GM18907 (cell line): ENCODE results near the gene CCDC68.

Experiments used
- ATAC-seq: cut with Tn5 transposase; IDR thresholded peaks from one replicate; pipeline ENCODE4 v1.9.1; 2021; ENCODE audit warnings: mild to moderate bottlenecking, moderate library complexity; ENCODE audit not compliant: unreplicated experiment

CCDC68 gene

DNA sequence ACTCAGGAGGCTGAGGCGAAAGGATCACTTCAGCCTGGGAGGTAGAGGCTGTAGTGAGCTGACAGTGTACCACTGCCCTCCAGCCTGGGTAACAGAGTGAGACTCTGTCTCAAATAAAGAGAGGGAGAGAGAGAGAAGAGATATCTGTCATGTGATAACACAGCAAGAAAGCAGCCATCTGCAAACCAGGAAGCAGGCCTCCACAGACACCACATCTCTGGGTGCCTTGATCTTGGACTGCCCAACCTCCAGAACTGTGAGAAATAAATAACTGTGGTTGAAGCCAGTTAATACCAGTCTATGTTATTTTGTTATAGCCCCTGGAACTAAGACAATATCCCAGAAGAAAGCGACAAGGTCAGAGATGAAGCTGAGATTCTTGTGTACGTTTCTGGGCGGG is 2.6 kb upstream of the CCDC68 start:
- ATAC-seq: no peak

- ATAC-seq: no peak
Measured at GRCh38 chr18:54961016-54961423, 1.8 kb upstream of the CCDC68 start.

DNA sequence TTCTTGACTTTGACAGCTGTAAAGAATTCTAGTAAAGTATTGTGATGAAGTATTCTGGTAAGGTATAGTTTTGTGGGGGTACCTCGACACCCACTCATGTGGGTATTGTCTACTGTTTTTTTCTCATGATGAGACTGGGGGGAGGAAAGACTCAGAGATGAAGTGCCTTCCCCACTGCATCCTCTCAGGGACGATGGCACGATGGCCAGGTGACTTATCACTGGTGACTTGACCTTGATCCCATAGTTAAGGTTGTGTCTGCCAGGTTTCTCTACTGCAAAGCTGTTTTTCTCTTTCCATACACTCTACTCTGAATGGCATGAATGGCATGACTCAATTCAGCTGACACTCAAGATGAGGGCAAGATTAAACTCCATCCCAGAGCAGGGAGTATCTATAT is 936 bp upstream of the CCDC68 start:
- no peak for ATAC-seq

- ATAC-seq: no peak
Measured at GRCh38 chr18:54957996-54958395, 1.3 kb downstream of the CCDC68 start.

GRCh38 chr18:54957296-54957832 is 1.9 kb downstream of the CCDC68 start:
- no peak for ATAC-seq

DNA sequence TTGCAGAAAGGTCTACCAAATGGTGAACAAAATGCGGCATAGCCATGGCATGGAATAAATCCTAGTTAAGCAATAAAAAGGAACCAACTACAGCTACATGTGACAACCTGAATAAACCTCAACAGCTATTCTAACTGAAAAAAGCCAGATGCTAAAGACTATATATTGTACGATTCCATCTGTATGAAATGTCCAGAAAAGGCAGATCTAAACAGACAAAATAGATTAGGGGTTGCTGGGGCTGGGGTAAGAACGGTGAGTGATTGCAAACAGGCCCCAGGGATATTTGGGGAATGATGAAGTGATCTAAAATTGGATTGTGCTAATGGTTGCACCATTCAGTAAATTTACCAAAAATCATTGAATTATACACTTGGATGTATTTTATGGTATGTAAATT is 2.8 kb downstream of the CCDC68 start:
- ATAC-seq: no peak

- ATAC-seq: no peak
Measured at GRCh38 chr18:54952026-54952425, 7.2 kb downstream of the CCDC68 start.

- ATAC-seq: no peak
Measured at GRCh38 chr18:54950221-54950620, 9.0 kb downstream of the CCDC68 start.

DNA sequence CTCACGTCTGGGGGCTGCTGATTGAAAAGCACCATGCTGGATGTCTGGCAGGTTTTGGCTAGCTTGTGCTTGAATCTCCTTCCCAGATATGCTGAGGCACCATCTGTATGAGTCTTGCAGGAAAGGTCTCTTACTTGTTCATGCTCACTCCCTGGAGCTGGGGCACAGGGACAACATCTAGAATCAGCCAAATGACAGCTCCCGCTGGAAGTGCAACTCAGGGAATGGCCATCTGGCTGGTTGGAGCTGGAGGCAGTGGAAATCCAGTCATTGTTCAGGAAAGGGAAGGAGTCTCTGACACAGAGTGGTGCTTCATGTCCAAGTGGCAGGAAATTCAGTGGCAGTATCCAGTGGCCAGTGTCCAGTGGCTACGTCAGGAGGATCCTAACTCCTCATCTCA is 9.7 kb downstream of the CCDC68 start:
- ATAC-seq: no peak

GRCh38 chr18:54948350-54948837 is 10.9 kb downstream of the CCDC68 start:
- no peak for ATAC-seq

DNA sequence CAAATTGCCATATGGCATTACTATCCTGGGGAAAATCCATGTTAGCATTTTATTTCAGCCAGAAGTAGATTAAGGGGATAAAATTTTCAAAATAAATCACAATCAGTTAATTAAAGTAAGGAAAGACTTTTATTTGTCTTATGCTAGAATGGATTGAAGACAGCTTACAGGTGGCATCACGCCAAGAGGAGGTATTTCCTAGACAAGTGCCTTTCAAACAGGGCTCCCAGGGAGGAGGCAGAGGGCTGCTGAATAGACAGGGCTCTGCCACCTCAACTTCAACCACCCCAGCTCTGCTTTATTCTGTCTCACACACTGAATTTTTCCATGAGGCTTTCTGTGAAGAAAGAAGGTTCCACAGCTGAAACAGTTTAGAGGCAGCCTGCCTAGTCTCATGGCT is 12.2 kb downstream of the CCDC68 start:
- no peak for ATAC-seq

DNA sequence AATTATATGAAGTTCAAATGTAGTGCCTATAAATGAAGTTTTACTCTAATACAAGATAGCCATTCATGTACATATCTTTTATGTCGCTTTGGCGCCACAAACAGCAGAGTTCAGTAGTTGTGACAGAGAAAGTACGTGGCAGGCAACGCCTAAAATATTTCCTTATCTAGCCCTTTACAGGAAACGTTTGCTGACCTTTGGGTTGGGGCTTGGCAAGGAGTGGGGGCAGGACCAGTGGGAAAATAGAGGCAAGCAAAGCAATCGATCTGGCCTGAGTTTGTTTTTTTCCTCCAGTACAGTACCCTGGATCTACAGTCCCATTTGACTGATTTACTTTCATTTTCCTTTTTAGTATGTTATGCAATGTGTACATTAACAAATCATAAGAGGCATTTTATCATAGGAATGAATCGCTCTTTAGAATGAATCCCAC is 13.1 kb downstream of the CCDC68 start:
- peak; percentile 87 for ATAC-seq

- ATAC-seq: no peak
Measured at GRCh38 chr18:54945576-54946125, 13.6 kb downstream of the CCDC68 start.

- ATAC-seq: no peak
Measured at GRCh38 chr18:54942569-54942968, 16.7 kb downstream of the CCDC68 start.

- ATAC-seq: no peak
Measured at GRCh38 chr18:54942144-54942543, 17.1 kb downstream of the CCDC68 start.

- no peak for ATAC-seq
Measured at GRCh38 chr18:54939361-54939917, 19.8 kb downstream of the CCDC68 start.

- ATAC-seq: no peak
Measured at GRCh38 chr18:54938506-54938905, 20.8 kb downstream of the CCDC68 start.

DNA sequence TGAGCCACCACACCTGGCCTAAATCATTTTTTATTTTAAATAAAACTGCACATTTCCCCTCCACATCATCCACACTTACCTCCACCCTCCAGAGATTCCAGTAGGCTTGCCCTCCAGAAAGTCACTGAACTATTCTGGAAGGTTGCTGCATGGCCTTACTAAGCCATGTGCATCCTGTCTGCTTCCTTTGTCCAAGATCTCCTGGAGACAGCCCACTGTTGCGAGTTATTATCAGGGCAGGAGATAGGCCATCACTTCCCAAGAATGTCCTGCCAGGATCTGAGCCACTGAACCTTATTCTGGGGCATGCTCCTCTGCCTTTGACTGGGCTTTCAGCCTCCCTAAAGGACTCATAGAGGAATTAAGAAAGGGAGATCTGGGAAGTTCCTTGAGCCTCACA is 26.8 kb downstream of the CCDC68 start:
- ATAC-seq: no peak

DNA sequence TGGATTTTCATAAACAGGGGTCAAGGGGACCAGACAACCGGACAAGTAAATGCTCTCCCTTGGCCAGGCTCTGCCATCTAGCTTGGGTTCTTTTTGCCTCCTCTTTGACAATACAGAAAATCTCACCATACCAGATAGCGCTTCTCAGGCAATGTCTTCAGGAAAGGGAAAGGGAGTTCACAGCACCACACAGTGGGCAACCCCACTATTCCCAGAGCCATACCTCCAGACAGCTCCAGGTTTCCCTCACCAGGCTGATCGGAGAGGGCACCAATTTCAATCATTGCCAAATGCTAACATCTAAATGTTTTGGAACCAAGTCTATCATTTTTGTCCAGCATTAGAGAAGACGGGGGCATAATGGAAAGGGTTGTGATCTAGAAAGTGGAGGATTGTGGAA is 28.1 kb downstream of the CCDC68 start:
- no peak for ATAC-seq

DNA sequence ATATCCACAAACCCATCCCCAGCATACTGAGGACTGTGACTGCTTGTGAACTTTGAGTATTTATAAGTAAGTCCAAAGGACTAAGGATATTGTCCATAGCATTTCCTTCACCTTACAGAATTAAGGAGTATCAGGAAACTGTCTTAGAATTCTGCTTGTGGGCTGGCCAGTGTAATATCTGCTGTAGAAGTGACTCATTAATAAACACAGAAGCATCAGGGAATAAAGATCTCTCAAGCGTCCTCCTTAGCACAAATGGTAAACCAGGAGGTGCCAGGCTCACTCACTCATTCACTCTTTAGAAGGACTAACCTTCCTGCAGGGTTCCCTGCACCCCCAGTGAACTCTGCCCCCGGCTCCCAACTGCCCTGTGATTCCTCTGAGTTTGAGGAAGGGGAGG is 31.0 kb downstream of the CCDC68 start:
- no peak for ATAC-seq

DNA sequence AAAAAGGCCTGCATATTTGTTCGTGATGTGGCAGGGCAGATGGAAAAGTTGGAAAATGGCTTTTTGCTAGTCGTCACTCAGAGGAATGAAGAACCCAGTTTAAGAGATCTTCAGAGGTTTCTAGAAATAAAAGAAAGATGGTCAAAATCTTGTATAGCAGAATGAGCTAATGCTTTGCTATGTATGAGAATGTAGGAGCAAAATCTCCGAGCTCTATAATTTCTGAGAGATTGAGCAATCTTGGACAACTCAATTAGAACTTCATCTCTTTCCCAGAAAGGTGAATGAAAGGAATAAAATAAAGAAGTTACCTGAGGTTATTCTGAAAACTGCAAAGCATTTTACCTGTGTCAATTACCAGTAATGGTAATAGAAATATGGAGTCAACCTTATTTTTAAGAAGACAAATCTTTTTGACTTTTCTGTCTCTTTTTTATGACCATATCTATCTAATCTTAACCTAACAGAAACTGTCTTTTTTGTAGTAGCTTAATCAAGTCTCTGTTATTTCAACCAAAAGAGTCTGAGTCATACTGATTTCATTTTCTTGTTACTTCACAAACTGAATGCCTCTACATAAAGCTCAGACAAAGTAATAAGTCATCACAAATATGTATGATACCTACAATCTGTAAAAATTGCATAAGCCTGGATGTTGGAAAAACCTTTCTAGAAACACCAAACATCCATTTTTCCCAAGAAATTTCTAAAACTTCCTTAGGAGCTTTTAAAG is 32.5 kb downstream of the CCDC68 start:
- no peak for ATAC-seq

- no peak for ATAC-seq
Measured at GRCh38 chr18:54924948-54925347, 34.3 kb downstream of the CCDC68 start.
